Transverse colon (tissue), 4 donors: ENCODE results near the gene ZNF385B. TPM values are rescaled to one million over a fixed set of nuclear protein-coding genes. Genes with fewer than 3 reads are reported as not detected.

Experiments
- DNase-seq: peaks from one replicate; pipeline ENCODE4 v3.0.0-alpha.2; 2019
- H3K27ac ChIP-seq, 4 donors: fragments of 200-600 bp; sonication (generic); 2 replicates each; pipeline ENCODE4 v1.5.1; 2016 to 2018; ENCODE audit warnings: inconsistent platforms in 4 of 4
- H3K27me3 ChIP-seq: fragments of 200-600 bp; sonication (generic); 2 replicates; pipeline ENCODE4 v1.5.1; 2017; ENCODE audit warnings: inconsistent platforms
- H3K36me3 ChIP-seq, 4 donors: fragments of 200-600 bp; sonication (generic); 2 replicates each; pipeline ENCODE4 v1.5.1; 2017 to 2019; ENCODE audit warnings: inconsistent platforms in 4 of 4
- H3K4me1 ChIP-seq, 4 donors: fragments of 200-600 bp; sonication (generic); 2 replicates each; pipeline ENCODE4 v1.5.1; 2017 to 2020; ENCODE audit warnings: inconsistent platforms in 4 of 4
- H3K4me3 ChIP-seq, 4 donors: fragments of 200-600 bp; sonication (generic); 1 replicate in 1 of 4; 2 replicates in 3 of 4; pipeline versions ENCODE4 v1.5.1 to v1.6.1; 2017 to 2019; ENCODE audit warnings: inconsistent platforms in 4 of 4
- H3K9me3 ChIP-seq, 2 donors: fragments of 200-600 bp; sonication (generic); 2 replicates each; pipeline ENCODE4 v1.5.1; 2017 to 2019; ENCODE audit warnings: inconsistent platforms in 2 of 2
- EP300 ChIP-seq: sonication (generic); formaldehyde crosslinking; IDR thresholded peaks from one replicate; pipeline ENCODE4 v1.6.1; 2017; ENCODE audit warnings: antibody characterized with exemption, low read depth
- POLR2A ChIP-seq: fragments of 450-650 bp; IDR thresholded peaks from one replicate; pipeline ENCODE4 v1.6.1; 2016; ENCODE audit warnings: antibody characterized with exemption, mild to moderate bottlenecking, moderate library complexity
- POLR2AphosphoS5 ChIP-seq, 3 donors: sonication (generic); formaldehyde crosslinking; IDR thresholded peaks; one replicate each; pipeline ENCODE4 v1.6.1; 2016; ENCODE audit warnings: antibody characterized with exemption in 3 of 3
- WGBS, 2 donors: methylation state at CpG; one replicate each; pipeline ENCODE4 v1.1.5; 2018; ENCODE audit warnings: low coverage in 1 of 2; 5-methylcytosine and 5-hydroxymethylcytosine counted together
- in situ Hi-C, 4 donors: fragments of 200-750 bp; cut with MboI; loops; one replicate each; pipeline versions ENCODE4 v1.15.0 to v1.15.1; 2017; ENCODE audit warnings: low sequenced_read_pairs in 3 of 4, low pct_ligation_motif_present in 1 of 4, low pct_unique_long_range_greater_than_20kb in 1 of 4
- intact Hi-C: fragments of 100-400 bp; cut with DNase I; formaldehyde crosslinking; loops from one replicate; pipeline ENCODE4 v1.15.1; 2023; ENCODE audit warnings: low total_unique reads
- total RNA-seq, 4 donors: library from RNA; depleted of rRNA; stranded (reverse); fragments of >200 nt; gene quantifications; one replicate each; pipeline ENCODE4 v1.1.0, GENCODE V29; 2016
- TF ChIP-seq, protein P1 (sequence below), 5 experiments: fragments of 200-600 bp in 3 of 5; fragments of 450-650 bp in 2 of 5; sonication (generic) in 3 of 5; IDR thresholded peaks; 1 replicate in 2 of 5; 2 replicates in 3 of 5; pipeline ENCODE4 v1.5.1; 2016 to 2017; ENCODE audit warnings: antibody characterized with exemption in 5 of 5, inconsistent platforms in 3 of 5, mild to moderate bottlenecking in 2 of 5, moderate library complexity in 1 of 5

ZNF385B gene
- total RNA-seq, 4 donors from 2014 or later: 1.2 to 6.0 (median 2.4) TPM

DNA sequence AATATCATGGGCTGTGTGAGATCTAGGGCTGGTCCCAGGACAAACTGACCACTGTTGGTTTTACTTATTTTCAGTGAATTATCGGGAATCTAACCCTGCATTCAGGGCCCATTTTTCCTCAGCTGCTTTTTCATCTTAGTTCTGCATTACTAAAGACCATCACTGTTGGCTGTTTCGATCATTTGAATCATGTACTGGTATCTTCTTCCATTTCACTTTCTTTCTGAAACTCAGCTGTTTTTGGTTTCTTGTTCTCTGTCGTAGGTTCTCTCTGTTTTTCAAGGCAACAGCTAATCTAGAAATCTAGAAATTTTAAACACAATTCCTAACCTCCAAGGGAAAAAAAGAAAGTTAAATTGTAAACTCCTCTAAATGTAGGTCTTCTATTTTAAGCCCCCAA lies 436.8 kb downstream of the ZNF385B start:
- no peaks in the 10 kb centered on the region for H3K9me3 ChIP-seq
- H3K27me3 ChIP-seq: no peaks in the 10 kb centered on the region
- intact Hi-C loops (loop anchor here (10.0 kb wide), 1 partner anchor 330 kb away; no protein-coding TSS in a partner anchor), in situ Hi-C loops (loop anchor here (10.0 to 25.0 kb wide), 4 partner anchors 212 to 330 kb away; no protein-coding TSS in a partner anchor)
- H3K4me3 ChIP-seq: no peak overlapping the region
- TF ChIP-seq POLR2AphosphoS5 (IDR thresholded peaks at IDR 0.05) (no peak), POLR2A (no peak), EP300 (no peak)
- TF ChIP-seq, protein P1, sequence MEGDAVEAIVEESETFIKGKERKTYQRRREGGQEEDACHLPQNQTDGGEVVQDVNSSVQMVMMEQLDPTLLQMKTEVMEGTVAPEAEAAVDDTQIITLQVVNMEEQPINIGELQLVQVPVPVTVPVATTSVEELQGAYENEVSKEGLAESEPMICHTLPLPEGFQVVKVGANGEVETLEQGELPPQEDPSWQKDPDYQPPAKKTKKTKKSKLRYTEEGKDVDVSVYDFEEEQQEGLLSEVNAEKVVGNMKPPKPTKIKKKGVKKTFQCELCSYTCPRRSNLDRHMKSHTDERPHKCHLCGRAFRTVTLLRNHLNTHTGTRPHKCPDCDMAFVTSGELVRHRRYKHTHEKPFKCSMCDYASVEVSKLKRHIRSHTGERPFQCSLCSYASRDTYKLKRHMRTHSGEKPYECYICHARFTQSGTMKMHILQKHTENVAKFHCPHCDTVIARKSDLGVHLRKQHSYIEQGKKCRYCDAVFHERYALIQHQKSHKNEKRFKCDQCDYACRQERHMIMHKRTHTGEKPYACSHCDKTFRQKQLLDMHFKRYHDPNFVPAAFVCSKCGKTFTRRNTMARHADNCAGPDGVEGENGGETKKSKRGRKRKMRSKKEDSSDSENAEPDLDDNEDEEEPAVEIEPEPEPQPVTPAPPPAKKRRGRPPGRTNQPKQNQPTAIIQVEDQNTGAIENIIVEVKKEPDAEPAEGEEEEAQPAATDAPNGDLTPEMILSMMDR (IDR thresholded peaks at IDR 0.05): no peak
- H3K36me3 ChIP-seq: no peaks in the 10 kb centered on the region
- H3K4me1 ChIP-seq: no peaks in the 10 kb centered on the region
- H3K27ac ChIP-seq: no peak overlapping the region
- 81 to 83% methylated on average over 3 of the region's 3 CpGs for WGBS, 2 donors
- no peak for DNase-seq

- intact Hi-C loops (loop anchor here (10.0 kb wide), 1 partner anchor 333 kb away; no protein-coding TSS in a partner anchor), in situ Hi-C loops (loop anchor here (10.0 to 25.0 kb wide), 4 partner anchors 210 to 333 kb away; no protein-coding TSS in a partner anchor)
- H3K27me3 ChIP-seq: no peaks in the 10 kb centered on the region
- H3K36me3 ChIP-seq: no peaks in the 10 kb centered on the region
- no peaks in the 10 kb centered on the region for H3K9me3 ChIP-seq
- no peaks in the 10 kb centered on the region for H3K4me1 ChIP-seq
- no peak overlapping the region for H3K4me3 ChIP-seq
- WGBS, 2 donors: 2 to 6% methylated on average over 4 to 5 of the region's 5 CpGs
- TF ChIP-seq POLR2AphosphoS5 (IDR thresholded peaks at IDR 0.05): no peak
- no peak for TF ChIP-seq EP300
- TF ChIP-seq, protein P1 (IDR thresholded peaks at IDR 0.05): peak; percentile 65 to 74 (median 72)
- no peak for TF ChIP-seq POLR2A
- DNase-seq: peak; percentile 75
- H3K27ac ChIP-seq: no peak overlapping the region
Measured at GRCh38 chr2:179422037-179422643, 439.3 kb downstream of the ZNF385B start.

DNA sequence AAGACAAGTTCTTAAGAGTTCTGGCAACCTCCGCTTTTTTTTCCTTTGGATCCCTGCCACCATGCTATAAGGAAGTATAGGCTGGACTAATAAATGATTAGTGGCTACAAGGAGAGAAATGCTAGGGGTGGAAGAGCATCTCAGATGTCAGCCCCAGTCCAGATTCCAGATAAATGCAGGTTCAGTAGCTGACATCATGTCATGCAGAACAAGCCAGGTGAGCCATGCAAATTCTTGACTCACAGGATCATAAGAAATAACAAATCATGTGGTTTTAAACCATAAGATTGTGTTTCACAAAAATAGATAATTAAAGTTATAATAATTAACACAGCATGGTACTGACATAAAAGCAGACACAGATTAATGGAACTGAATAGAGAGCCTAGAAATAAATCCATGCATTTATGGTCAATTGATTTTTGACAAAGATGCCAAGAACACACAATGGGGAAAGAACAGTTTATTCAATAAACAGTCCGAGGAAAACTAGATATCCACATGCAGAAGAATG lies 443.9 kb downstream of the ZNF385B start:
- no peaks in the 10 kb centered on the region for H3K9me3 ChIP-seq
- no peaks in the 10 kb centered on the region for H3K4me1 ChIP-seq
- TF ChIP-seq POLR2AphosphoS5 (IDR thresholded peaks at IDR 0.05): no peak
- TF ChIP-seq POLR2A: no peak
- no peak for TF ChIP-seq EP300
- TF ChIP-seq, protein P1 (IDR thresholded peaks at IDR 0.05): no peak
- no peak overlapping the region for H3K4me3 ChIP-seq
- WGBS, 2 donors: 65 to 67% methylated on average over 2 of the region's 2 CpGs
- H3K27me3 ChIP-seq: no peaks in the 10 kb centered on the region
- in situ Hi-C loops (loop anchor here in 2 of 4 donors (10.0 to 25.0 kb wide), 2 partner anchors 193 to 205 kb away; no protein-coding TSS in a partner anchor), intact Hi-C loops (no loop called here)
- no peaks in the 10 kb centered on the region for H3K36me3 ChIP-seq
- DNase-seq: no peak
- H3K27ac ChIP-seq: no peak overlapping the region

DNA sequence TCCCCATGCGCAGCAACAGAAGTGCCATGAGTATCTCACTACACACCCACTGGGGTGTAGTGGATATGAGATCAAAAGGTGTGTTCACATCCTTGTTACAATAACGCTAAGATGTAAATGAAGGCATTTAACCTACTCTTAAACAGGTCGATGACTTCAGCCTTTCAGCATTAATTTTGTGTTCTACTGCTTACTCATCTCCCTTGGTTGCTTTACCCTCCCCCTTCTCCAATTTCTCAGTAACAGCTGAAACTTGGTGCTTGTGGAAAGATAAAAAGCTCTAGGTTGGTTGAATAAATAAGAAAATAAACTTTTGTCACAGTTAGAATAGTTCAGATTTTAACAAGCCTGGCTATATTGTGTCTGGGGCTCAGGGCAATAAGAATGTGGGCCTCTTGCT lies 449.3 kb downstream of the ZNF385B start:
- H3K36me3 ChIP-seq: no peaks in the 10 kb centered on the region
- H3K4me3 ChIP-seq: no peak overlapping the region
- in situ Hi-C loops: loop anchor here in 2 of 4 donors (10.0 to 25.0 kb wide), 2 partner anchors 187 to 200 kb away; no protein-coding TSS in a partner anchor
- TF ChIP-seq POLR2AphosphoS5 (IDR thresholded peaks at IDR 0.05): no peak
- TF ChIP-seq, protein P1 (IDR thresholded peaks at IDR 0.05): no peak
- TF ChIP-seq EP300: no peak
- H3K4me1 ChIP-seq: no peaks in the 10 kb centered on the region
- H3K27ac ChIP-seq: no peak overlapping the region
- intact Hi-C loops: no loop called here
- 70 to 96% methylated on average over 3 of the region's 3 CpGs for WGBS, 2 donors
- H3K27me3 ChIP-seq: no peaks in the 10 kb centered on the region
- H3K9me3 ChIP-seq: no peaks in the 10 kb centered on the region
- DNase-seq: no peak
